GM11168 (cell line): ENCODE results near the gene CAV3.

Experiments used
- in situ Hi-C: fragments of 300-500 bp; cut with MboI; formaldehyde crosslinking; loops from one replicate; pipeline ENCODE4 v1.12.0; 2022; ENCODE audit warnings: low sequenced_read_pairs; ENCODE audit not compliant: unreplicated experiment

The CAV3 gene

GRCh38 chr3:8734137-8734878 lies 706 bp downstream of the CAV3 start:
- in situ Hi-C loops = no loop called here

GRCh38 chr3:8734908-8735307 lies 1.3 kb downstream of the CAV3 start:
- in situ Hi-C loops = no loop called here

DNA sequence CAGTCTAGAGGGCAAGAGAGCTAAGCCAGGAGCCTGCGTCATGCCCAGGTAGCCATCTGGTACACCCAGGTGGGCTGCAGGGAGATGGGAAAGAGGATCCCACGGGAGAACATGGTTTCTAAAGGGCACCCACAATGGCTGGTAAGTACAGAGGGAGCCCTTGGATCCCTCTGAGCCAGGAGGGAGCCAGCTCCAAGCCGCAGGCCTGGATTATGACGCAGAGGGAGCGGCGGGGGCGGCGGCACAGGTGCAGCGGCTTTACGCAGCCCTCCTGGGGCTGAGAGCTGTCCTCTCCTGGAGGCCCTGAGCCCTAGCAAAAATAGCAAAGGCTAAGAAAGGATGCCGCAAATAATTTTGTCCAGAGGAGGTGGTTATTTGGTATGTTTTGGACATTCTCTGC lies 2.8 kb downstream of the CAV3 start:
- in situ Hi-C loops = no loop called here

DNA sequence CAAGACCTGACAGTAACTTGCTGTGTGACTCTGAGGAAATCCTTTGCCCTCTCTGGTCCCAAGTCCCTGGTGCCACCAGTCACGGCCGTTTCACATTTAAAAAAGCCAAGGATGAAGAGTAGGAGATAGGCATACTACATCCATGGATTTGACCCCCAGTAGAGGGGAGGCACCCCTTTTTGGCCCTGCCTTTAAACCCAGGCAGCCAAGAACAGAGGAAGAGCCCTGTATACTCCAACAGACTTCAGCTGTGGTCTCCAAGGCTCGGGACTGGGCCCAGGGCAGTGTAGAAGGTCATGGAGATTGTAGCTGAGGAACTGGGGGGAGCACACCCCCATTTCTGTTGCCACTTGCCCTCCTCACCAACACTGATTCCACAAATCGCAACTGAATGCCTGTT lies 3.7 kb downstream of the CAV3 start:
- in situ Hi-C loops = no loop called here

- in situ Hi-C loops = no loop called here
Observed at GRCh38 chr3:8737823-8738222, 4.2 kb downstream of the CAV3 start.

DNA sequence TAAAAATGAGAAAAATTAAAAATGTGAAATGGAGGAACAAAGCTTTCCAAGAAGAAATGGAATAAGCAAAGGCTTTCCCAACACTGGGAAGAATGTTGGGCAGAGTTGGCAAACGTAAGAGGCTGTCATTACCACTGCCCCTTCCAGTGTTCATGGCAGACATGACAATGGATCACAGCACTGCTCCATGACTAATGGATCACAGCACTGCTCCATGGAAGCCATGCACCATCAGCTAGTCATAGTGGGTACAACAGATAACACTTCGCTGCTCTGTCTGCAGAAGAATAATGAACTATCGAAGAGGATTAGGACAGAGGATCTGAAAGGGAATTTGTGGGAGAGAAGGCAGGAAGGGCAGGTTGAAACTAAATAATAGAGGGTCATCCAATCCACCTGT lies 5.0 kb downstream of the CAV3 start:
- in situ Hi-C loops = no loop called here

DNA sequence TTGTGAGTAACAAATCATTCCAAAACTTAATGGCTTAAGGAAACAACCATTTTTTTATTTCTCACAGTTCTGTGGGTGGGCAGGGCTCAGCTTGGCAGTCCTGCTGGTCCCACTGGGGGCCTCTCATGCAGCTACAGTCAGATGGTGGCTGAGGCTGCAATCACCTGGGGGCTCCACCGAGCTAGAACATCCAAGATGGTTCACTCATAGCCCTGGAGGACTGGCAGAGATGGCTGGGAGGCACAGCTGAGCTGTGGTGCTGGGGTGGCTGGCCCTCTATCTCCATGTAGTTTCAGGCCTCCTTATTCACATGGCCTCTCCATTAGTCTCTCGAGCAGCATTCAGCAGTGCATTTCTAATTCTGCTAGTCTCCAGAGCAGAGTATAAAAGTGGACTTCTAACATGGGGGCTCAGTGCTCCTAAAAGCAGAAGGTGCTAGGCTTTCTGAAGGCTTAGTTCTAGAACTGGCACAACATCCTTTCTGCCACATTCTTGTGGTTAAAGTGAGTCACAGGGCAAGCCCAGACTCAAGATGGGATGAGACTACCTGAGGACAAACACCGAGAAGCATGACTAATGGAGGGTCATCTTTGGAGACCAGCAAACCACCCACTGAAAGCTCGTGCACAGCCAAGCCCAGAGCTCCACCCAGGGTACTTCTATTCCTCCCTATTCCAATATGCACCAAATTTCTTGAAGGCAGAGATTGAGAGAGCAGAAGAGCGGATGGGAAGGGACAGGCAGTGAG lies 6.3 kb downstream of the CAV3 start:
- in situ Hi-C loops = no loop called here

DNA sequence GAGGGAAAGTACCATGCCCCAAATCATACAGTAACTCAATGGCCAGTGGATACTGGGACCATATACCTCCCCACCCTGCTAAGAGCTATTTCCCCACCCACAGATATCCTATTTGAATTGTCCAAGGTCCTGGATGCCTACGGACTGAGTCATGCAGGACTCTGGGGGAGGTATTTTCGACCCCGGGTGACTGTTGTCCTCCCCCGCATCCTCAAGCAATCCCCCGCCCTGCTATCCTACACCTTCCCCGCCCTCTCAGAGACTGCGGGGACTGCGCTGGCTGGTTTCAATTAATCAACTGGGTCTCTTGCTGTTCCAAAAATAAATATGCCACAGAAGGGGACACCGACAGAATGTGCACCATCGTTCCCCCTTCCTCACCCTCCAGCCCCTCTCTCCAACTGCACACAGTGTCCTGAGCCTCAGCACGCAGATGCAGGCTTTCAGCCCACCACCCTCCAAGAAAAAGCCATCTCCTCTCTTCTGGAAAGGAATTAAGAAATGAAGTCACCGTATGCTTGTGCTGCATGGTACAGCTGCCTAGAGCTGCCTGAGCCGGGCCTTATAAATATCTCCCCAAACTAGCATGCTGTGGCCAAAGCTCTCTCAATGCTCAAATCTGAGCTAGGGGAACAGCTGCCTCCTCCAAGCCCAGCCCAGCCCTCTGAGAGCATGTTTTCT lies 8.1 kb downstream of the CAV3 start:
- in situ Hi-C loops = no loop called here

DNA sequence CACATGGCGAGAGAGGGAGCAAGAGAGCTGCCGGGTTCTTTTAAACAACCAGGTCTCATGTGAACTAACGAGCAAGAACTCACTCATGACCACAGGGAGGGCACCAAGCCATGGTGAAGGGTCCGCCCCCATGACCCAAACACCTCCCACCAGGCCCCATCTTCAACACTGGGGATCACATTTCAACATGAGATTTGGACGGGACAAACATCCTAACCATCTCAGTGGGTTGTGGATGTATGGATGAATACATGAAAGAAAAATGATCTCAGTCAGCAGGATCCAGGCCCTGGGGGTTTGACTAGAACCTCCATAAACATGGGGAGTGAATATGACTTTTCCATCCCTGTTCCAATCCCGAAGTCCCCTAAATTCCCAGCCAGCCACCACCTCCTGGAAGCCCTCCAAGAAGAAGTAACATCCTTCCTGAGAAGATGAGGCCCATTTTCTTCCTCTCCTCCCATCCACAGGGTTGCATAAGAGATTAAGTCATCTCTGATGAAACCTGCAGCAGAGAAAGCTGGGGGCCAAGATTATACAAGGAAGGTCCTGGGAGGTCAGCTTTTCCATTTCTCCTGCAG lies 9.5 kb downstream of the CAV3 start:
- in situ Hi-C loops = no loop called here

GRCh38 chr3:8743911-8744310 lies 10.3 kb downstream of the CAV3 start:
- in situ Hi-C loops = no loop called here

- in situ Hi-C loops = no loop called here
Observed at GRCh38 chr3:8745619-8746370, 12.2 kb downstream of the CAV3 start.

GRCh38 chr3:8746780-8747345 lies 13.3 kb downstream of the CAV3 start:
- in situ Hi-C loops = no loop called here

GRCh38 chr3:8749316-8749715 lies 15.7 kb downstream of the CAV3 start:
- in situ Hi-C loops = no loop called here

DNA sequence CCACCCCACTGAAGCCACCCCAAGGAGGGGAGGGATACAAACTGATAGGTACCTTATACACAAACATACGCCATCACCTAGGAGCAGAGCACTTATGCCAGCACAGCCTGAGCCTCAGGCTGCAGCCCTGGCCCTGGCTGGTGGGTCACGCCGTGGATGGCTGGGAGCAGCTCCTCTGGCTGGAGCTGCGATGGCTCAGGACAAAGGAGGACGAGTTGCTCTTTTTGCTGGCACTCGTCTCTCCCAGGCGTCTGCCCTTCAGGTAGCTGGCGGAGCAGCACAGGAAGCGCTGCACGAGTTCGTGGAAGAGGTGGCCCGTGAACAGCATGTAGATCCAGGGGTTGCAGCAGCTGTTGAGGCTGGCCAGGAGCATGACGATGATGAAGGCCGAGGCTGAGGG lies 19.2 kb downstream of the CAV3 start:
- in situ Hi-C loops = no loop called here

DNA sequence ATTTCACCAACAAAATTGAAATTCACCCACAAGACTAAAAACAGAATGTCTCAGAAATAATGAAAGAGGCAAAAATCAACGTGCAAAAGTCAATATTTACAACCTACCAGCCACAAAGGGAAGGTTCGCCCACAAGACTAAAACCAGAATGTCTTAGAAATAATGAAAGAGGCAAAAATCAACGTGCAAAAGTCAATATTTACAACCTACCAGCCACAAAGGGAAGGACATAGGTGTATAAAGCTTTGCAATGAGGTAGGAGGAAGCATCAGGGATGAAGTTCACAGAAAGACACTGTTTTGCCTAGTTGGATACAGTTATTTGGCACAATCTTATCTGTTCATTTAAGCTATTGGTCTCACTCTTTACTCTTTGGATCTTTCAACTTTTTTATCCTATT lies 21.5 kb downstream of the CAV3 start:
- in situ Hi-C loops = no loop called here

DNA sequence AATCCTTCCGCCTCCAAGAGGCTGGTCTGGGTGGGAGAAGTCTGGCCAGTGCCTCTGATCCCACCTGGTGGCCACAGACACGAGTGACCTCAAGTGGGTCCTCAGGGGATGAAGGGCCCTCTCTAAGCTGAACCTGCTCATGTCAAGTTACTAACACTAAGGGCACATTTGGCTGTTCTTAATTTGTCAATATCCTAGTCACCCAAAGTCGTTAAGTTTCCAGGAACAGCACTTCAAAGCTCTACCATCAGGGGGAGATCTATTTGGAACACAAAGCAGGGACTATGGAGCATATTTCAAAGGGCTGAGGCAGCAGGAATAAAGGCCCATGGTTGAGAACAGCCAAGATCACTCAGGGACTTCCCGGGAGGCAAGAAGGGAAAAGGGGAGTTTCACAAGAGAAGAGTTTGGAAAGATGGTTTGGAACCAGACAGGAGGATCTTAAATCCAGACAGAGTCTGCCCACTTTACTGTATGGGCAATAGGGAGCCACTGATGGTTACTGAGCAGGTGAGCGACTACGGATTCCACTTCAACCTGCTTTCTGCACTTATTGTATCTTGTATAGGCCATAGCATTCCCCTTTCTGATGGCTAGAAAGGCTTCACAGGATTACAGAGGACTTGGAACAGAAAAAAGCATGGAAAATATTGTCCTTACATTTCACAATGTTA lies 22.1 kb downstream of the CAV3 start:
- in situ Hi-C loops = no loop called here

- in situ Hi-C loops = no loop called here
Observed at GRCh38 chr3:8756671-8757070, 23.1 kb downstream of the CAV3 start.

DNA sequence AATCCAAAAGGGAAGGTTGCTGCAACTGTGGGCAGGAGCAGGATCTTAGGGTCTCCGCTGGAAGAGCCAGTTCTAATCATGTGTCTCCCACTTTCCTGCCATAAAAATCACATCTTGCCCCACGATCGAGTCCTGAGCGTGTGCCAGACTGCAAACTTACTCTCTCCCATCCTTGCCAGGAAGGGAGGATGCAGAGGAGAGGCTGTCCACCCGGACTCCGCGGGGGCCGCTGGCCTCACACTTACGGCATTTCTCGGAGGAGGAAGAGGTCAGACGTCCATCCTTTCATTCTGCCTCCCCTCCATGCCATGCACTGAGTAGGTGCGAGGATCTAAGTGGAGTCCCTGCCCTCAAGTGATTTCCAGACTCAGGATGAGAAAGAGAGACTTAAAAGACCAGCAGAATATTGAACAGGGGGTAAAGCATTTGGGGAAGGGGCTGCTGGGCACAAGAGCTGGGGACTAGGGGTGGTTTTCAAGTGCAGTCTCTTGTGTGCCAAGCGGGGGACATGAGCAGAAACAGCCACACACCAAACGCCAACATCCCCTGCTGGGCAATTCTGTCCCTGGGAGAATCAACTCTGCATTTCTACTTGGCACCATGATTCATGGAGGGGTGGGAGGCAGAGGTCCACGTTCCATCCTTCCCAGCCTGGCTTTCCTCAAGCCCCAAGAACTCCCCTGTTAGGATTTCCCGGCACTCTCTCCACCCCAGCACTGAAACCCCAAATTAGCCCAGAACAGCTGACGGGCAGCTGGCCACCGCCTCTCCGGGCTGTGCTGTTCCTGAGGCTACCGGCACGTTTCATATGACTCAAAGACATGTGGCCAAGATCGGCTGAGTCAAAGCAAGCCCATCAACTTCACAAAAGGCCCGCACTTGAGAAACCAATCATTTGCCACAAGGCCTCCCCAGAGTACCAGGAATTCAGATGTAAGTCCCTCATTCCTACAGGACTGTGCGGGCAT lies 24.2 kb downstream of the CAV3 start:
- in situ Hi-C loops = no loop called here
